Astrocyte of the hippocampus (primary cell): Measurements from ENCODE around the gene AP5Z1.

Source experiments
- DNase-seq: peaks from one replicate; pipeline ENCODE4 v3.0.0; 2011; ENCODE audit warnings: low read depth, low spot score

AP5Z1 gene

DNA sequence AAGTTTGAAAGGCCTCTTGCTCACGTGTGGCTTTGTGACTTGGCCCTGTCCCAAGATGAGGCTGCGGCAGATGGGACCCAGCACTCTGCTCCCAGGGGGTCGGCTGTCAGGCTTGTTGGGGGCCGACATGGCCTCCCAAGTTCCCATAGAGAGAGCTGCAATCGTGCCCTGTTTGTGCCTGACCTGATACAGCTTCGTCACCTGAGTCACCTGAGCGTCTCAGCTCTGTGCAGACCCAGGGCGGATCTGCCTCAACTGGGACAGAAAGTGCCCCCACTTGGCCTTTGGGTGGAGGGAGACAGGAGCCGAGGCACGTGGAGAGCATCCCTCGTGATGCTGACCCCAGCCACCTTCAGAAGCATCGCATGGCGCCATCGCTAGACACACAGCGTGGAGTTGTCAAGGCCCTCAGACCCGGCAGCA lies 64.7 kb downstream of the AP5Z1 start:
- no peak for DNase-seq
